ENCODE results near the gene CAMTA1. TPM values are rescaled to one million over a fixed set of nuclear protein-coding genes. Genes with fewer than 3 reads are reported as not detected.

The CAMTA1 gene
- total RNA-seq, 1 donor from 2014 or later = 81.6 TPM

DNA sequence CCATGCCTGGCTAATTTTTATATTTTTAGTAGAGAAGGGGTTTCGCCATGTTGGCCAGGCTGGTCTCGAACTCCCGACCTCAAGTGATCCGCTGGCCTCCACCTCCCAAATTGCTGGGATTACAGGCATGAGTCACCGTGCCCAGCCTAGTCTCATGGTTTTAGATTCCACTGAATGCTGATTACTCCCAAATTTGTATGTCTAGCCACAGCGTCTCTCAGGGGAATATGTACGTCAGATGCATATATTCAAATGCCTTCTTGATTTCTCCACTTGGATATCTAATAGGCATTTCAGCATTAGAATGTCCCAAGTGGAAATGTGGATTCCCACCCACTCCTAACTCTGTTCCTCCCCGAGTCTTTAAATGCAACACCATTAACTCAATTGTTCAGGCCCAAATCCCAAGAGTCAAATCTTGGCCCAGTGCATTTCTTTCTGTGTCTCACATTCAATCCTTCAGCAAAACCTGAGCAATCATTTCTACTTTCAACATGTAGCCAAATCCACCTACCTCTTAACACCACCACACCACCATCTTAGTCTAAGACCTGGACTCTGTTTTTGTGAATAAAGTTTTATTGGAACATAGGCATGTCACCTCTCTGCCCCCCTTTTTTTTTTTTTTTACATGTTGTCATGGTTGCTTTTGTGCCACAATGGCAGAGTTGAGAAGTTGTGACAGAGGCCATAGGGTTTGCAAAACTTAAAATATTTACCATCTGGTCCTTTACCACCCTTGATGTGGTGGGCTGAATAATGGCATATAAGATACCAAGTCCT, 9.8 kb upstream of the CAMTA1 start:
- no peaks in the 10 kb centered on the region for H3K36me3 Mint-ChIP-seq (ENCODE audit: unreplicated experiment)
- no peaks in the 10 kb centered on the region for H3K27me3 Mint-ChIP-seq (ENCODE audit: unreplicated experiment)
- no peak overlapping the region for H3K27ac Mint-ChIP-seq (ENCODE audit: unreplicated experiment)
- H3K4me3 Mint-ChIP-seq (ENCODE audit: unreplicated experiment) = no peak overlapping the region
- TF ChIP-seq, protein P1, sequence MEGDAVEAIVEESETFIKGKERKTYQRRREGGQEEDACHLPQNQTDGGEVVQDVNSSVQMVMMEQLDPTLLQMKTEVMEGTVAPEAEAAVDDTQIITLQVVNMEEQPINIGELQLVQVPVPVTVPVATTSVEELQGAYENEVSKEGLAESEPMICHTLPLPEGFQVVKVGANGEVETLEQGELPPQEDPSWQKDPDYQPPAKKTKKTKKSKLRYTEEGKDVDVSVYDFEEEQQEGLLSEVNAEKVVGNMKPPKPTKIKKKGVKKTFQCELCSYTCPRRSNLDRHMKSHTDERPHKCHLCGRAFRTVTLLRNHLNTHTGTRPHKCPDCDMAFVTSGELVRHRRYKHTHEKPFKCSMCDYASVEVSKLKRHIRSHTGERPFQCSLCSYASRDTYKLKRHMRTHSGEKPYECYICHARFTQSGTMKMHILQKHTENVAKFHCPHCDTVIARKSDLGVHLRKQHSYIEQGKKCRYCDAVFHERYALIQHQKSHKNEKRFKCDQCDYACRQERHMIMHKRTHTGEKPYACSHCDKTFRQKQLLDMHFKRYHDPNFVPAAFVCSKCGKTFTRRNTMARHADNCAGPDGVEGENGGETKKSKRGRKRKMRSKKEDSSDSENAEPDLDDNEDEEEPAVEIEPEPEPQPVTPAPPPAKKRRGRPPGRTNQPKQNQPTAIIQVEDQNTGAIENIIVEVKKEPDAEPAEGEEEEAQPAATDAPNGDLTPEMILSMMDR (IDR thresholded peaks at IDR 0.05) = no peak
- H3K4me1 Mint-ChIP-seq (ENCODE audit: unreplicated experiment) = peaks cover 18% of the 10 kb centered on the region
- DNase-seq (ENCODE audit: extremely low spot score, unreplicated experiment) = no peak
- no peaks in the 10 kb centered on the region for H3K9me3 Mint-ChIP-seq (ENCODE audit: unreplicated experiment)

DNA sequence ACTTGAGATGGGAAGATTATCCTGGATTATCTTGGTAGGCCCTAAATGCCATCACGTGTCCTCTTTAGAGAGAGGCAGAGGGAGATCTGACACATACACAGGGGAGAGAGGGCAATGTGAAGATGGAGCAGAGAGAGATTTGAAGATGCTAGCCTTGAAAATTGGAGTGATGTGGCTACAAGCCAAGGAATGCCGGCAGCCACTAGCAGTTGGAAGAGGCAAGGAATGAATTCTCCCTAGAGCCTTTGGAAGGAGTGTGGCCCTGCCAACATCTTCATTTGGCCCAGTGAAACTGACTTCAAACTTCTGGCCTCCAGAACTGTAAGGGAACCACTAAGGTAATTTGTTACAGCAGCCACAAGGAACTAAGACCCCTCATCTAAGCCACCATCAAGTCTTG, 8.9 kb upstream of the CAMTA1 start:
- H3K4me1 Mint-ChIP-seq (ENCODE audit: unreplicated experiment) = peaks cover 9% of the 10 kb centered on the region
- H3K4me3 Mint-ChIP-seq (ENCODE audit: unreplicated experiment) = no peak overlapping the region
- no peaks in the 10 kb centered on the region for H3K27me3 Mint-ChIP-seq (ENCODE audit: unreplicated experiment)
- H3K9me3 Mint-ChIP-seq (ENCODE audit: unreplicated experiment) = no peaks in the 10 kb centered on the region
- TF ChIP-seq, protein P1 (IDR thresholded peaks at IDR 0.05) = no peak
- H3K36me3 Mint-ChIP-seq (ENCODE audit: unreplicated experiment) = no peaks in the 10 kb centered on the region
- H3K27ac Mint-ChIP-seq (ENCODE audit: unreplicated experiment) = no peak overlapping the region
- DNase-seq (ENCODE audit: extremely low spot score, unreplicated experiment) = no peak

DNA sequence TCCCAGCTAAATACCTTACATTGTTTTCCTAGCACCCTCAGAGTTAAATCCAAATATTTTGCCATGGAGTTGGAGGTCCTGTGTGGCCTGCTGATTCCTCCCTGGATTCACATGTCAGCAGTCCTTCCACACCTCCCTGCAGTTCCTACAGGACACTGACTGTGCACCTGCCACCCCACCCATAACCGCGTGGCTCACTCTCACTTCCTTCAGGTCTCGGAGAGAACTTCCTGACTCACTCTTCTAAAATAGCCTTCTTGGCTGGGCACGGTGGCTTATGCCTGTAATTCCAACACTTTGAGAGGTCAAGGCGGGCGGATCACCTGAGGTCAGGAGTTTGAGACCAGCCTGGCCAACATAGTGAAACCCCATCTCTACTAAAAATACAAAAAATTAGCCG, 8.4 kb upstream of the CAMTA1 start:
- no peak for DNase-seq (ENCODE audit: extremely low spot score, unreplicated experiment)
- TF ChIP-seq, protein P1 (IDR thresholded peaks at IDR 0.05) = no peak
- no peaks in the 10 kb centered on the region for H3K36me3 Mint-ChIP-seq (ENCODE audit: unreplicated experiment)
- no peak overlapping the region for H3K4me3 Mint-ChIP-seq (ENCODE audit: unreplicated experiment)
- H3K4me1 Mint-ChIP-seq (ENCODE audit: unreplicated experiment) = peaks cover 4% of the 10 kb centered on the region
- no peaks in the 10 kb centered on the region for H3K9me3 Mint-ChIP-seq (ENCODE audit: unreplicated experiment)
- H3K27ac Mint-ChIP-seq (ENCODE audit: unreplicated experiment) = no peak overlapping the region
- no peaks in the 10 kb centered on the region for H3K27me3 Mint-ChIP-seq (ENCODE audit: unreplicated experiment)

DNA sequence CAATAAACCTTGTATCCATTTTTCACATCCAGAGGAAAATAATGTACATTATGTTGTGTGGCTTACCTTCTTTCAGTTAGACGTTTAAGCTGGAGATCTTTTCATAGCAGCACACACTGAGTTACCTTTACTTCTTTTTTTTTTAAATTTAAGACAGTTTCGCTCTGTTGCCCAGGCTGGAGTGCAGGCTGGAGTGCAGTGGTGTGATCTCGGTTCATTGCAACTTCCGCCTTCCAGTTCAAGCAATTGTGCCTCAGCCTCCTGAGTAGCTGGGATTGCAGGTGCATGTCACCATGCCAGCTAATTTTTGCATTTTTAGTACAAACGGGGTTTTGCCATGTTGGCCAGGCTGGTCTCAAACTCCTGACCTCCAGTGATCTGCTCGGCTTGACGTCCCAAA, 7.4 kb upstream of the CAMTA1 start:
- Mint-ChIP-seq H3K4me1 (ENCODE audit: unreplicated experiment) (no peaks in the 10 kb centered on the region), H3K9me3 (ENCODE audit: unreplicated experiment) (no peaks in the 10 kb centered on the region), H3K27me3 (ENCODE audit: unreplicated experiment) (no peaks in the 10 kb centered on the region), H3K36me3 (ENCODE audit: unreplicated experiment) (no peaks in the 10 kb centered on the region), H3K27ac (ENCODE audit: unreplicated experiment) (no peak overlapping the region), H3K4me3 (ENCODE audit: unreplicated experiment) (no peak overlapping the region)
- TF ChIP-seq, protein P1 (IDR thresholded peaks at IDR 0.05) = no peak
- DNase-seq (ENCODE audit: extremely low spot score, unreplicated experiment) = no peak

DNA sequence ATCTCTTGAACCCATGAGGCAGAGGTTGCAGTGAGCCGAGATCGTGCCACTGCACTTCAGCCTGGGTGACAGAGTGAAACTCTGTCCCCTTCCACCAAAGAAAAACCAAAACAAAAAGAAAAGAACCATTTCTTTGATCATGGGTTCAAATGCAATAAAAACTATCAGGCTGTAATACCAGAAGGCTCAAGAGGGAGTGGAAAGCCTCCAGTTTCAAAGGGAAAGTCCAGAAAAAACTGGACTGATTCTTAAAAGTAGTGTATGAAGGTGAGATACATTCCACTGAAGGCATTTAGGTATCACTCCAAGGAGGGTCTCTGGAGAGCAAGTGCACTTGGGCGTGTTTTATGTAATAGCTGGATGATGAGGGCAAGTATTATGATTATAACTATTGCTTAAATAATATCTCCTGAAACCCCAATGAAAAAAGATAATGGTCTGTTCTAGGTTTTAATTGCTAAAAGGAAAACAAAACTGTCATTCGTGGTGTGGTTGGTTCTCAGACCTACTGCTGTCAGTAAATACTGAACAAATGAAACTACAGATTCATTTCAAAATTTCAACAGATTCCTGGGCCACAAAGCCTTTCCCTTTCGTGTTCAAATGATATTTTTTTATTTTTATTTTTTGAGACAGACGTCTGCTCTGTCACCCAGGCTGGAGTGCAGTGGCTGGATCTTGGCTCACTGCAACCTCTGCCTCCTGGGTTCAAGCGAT, 6.0 kb upstream of the CAMTA1 start:
- DNase-seq (ENCODE audit: extremely low spot score, unreplicated experiment) = no peak
- Mint-ChIP-seq H3K4me1 (ENCODE audit: unreplicated experiment) (peaks cover 10% of the 10 kb centered on the region), H3K9me3 (ENCODE audit: unreplicated experiment) (no peaks in the 10 kb centered on the region), H3K27ac (ENCODE audit: unreplicated experiment) (no peak overlapping the region), H3K4me3 (ENCODE audit: unreplicated experiment) (no peak overlapping the region), H3K36me3 (ENCODE audit: unreplicated experiment) (no peaks in the 10 kb centered on the region), H3K27me3 (ENCODE audit: unreplicated experiment) (no peaks in the 10 kb centered on the region)
- TF ChIP-seq, protein P1 (IDR thresholded peaks at IDR 0.05) = no peak
